T-helper 1 cell (primary cell): ENCODE data around the gene GTF3C1.

ENCODE experiments used
- DNase-seq, 5 donors: peaks; one replicate each; pipeline ENCODE4 v3.0.0-alpha.2; 2012 to 2020

Gene GTF3C1

DNA sequence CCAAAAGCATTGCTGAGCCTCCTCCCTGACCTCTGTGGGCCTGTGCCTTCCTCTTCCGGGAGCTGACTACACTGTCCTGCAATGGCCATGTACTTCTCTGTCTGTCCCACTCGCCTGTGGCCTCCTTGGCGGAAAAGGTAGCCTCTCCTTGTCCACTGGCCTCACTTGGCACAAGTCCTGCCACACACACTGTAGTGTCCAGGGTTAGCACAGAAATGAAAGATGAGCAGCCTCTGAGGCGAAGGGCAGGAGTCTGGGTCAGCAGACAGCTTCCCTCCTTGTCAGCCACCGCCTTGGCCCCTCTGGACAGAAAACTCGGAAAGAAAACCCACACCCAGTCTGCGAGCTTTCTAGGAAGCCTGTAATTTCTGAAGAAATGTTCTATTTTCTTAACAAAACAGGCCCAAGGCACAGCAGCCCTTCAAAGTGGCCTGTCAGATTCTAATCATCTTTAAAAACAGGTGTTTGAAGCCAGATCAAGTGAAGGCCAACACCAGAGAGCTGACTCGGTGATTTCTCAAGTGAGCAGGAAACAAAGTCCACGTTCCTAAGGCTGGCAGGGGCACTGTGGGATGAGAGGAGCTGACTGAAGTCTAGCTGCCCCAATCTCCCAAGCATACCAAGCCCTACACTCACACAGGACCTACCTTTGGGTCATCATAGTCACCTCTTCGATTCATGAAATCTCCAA is 67.2 kb downstream of the GTF3C1 start:
- DNase-seq, result no peak

DNA sequence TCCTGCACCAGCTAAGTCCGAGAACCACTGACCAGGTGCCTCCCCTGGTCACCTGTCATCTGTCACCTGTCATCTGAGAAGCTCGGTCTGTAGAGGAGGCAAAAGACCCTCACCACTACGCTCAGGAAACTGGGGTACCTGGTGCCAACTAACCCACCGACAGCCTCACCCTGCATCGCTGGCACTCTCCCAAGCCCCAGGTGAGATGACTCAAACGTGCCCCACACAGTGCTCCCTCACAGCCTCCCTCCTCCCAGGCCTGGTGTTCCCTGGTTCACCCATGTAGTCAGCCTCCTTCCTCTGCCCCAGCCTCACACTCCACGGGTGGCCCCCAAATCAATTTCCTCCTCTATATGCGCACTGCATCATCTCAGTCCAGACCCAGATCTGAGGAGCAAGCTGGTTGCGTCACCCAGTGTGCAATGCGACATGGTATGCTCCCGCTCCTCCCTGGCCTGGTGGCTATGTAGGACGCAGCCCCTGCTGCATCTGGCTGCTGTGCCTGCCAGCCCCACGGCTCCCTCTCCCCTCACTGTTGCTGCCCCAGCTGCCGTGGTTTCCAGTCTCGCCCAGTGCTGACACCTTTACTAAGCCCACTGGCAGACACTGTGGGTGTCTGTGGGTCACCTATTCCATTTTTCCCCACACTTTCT is 68.3 kb downstream of the GTF3C1 start:
- no peak for DNase-seq

DNA sequence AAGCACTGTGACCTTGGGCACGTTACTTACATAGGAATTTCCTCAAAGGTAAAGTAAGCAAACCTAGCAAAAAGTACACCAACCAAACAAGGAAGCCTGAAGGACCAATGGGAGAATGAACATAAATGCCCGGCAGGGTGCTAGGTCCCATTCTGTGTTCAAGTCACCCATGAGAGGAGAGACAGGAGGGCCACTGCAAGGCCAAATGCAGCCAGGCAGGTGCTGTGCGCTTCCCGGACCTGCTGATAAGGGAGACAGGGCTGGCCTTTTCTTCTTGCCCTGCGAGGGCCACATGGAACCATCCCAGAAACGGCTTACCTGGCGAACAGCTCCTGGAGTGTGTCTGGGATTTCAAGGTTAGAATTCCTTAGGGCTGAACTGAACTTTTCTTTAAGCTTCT is 69.0 kb downstream of the GTF3C1 start:
- no peak for DNase-seq

DNA sequence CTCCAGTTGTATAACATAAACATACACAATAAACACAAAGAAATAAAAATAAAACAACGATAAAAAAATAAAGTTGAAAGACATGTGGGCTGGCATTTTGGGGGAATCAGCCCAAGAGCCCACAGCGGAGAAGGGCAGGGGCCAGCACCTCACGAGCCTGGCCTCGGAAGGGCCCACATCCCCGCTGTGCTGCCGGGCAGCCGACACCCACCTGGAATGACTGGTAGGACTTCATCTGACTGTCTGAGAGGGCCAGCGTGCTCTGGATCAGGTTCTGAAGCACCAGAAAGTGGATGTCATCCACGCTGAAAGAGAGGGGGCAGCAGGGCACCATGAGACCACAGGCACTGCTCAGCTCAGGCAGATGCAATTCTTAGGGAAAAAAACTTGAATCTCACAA is 73.5 kb downstream of the GTF3C1 start:
- DNase-seq, result no peak

DNA sequence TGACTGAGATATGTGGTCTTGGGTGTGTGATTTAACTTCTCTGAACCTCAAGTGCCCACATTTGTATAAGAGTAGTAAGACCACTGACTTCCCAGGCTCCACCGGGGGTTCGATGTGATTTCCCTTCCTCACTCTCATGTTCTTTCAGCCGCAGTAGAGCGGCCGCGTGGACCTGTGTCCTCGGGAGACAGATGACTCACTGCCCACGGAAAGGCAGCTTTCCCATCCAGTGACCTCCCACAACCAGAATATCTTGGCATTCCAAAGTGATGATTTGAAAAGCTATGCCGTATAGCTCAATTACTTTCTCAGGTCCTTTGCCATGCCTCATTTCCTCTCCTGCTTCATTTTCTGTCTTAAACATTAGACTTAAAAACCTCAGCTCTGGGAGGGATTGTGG is 74.2 kb downstream of the GTF3C1 start:
- no peak for DNase-seq

- no peak for DNase-seq
These were observed 74.8 kb downstream of the GTF3C1 start for GRCh38 chr16:27474921-27475320.

DNA sequence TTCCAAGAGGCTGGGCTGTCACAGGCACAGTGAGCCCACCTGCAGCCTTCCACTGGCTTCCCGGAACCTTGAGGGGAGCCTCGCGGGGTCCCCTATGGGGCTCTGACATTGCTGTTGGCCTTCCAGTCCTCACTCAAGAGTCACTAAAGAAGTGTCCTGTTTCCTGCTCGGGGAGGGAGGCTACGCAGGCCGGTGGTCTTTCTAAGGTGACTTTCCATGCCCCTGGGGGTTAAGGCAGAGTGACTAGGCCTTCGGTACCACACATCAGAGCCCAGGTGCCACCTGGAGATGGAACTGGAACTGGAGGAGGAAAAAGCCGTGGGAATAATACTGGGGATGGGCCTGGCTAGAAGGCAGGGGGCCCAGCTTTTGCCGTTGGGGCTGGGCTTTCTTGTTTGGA is 75.7 kb downstream of the GTF3C1 start:
- no peak for DNase-seq

DNA sequence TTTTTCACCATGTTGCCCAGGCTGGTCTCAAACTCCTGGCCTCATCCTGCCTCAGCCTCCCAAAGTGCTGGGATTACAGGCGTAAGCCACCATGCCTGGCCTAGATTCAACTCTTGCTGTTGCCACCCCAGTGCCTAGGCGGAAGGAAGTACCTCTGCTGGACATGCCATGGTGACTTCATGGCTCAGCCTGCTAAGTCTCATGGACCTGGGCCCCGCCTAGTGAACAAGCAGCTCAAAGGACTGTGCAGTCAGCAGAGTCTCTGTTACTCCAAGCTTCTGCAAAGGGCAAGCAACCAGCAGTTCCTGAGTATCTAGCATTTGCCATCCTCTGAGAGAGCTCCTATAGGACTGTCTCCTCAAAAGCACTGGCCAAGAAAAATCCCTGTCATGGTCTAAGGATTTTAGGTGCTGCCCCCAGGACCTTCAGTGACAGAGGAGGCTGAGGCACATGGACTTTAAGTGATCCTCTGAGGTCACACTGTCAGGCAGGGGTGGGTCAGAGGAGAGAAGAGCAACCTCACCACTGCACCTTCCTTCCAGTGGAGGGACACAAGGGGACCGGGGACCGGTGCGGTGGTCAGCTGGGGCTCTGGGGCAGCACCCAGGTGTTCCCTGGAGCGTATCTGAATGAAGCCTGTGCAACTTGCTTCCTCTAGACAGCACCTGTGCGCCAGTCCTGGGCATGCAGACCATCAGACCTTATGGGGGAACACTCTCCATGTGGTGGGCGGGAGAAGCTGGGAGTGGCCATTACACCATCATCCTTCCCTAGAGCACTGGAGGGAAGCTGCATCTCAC is 76.4 kb downstream of the GTF3C1 start:
- DNase-seq, result no peak

GRCh38 chr16:27472091-27473020 is 77.4 kb downstream of the GTF3C1 start:
- no peak for DNase-seq

GRCh38 chr16:27471661-27472060 is 78.1 kb downstream of the GTF3C1 start:
- no peak for DNase-seq

DNA sequence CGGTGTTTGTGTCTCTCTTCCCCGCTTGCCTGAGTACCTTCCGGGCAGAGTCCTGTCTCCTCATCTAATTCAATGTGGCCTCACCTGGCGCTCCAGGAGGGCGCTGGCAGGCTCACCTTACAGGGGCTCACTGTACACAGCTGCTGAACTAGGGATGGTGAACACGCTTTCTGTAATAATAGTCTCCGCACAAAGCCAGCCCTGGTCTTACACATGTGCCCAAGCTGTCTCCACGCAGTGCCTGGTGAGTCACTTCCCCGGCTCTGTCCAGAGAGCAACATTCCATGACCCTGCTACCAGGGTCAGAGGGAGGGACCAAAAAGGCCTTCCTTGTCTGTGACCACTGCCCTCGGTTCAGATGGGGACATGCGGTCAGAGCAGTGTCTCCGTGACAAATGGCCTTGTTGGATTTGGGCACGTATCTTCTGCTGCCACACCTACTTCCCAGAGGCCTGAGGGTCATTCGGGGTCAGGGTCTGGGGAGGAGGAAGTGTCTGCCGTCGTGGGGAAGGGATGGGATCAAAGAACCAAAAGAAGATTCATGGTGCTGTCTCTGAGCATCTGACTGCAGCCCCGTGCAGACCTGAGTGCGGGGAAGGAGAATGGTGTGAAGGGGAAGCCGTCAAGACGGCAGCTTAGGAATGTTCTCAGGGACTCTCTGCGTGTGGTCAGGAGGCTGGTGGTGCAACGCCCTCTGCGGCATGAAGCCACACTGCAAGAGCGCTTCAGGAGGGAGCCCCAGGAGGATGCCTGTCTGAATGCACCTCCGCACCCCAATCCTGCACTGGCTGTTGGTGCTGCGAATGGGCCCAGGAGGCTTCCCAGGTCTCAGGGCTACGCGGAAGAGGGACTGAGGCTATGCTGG is 78.9 kb downstream of the GTF3C1 start:
- no peak for DNase-seq

- no peak for DNase-seq
These were observed 80.7 kb downstream of the GTF3C1 start for GRCh38 chr16:27468941-27469531.

GRCh38 chr16:27465483-27465879 is 84.2 kb downstream of the GTF3C1 start:
- DNase-seq, result no peak

DNA sequence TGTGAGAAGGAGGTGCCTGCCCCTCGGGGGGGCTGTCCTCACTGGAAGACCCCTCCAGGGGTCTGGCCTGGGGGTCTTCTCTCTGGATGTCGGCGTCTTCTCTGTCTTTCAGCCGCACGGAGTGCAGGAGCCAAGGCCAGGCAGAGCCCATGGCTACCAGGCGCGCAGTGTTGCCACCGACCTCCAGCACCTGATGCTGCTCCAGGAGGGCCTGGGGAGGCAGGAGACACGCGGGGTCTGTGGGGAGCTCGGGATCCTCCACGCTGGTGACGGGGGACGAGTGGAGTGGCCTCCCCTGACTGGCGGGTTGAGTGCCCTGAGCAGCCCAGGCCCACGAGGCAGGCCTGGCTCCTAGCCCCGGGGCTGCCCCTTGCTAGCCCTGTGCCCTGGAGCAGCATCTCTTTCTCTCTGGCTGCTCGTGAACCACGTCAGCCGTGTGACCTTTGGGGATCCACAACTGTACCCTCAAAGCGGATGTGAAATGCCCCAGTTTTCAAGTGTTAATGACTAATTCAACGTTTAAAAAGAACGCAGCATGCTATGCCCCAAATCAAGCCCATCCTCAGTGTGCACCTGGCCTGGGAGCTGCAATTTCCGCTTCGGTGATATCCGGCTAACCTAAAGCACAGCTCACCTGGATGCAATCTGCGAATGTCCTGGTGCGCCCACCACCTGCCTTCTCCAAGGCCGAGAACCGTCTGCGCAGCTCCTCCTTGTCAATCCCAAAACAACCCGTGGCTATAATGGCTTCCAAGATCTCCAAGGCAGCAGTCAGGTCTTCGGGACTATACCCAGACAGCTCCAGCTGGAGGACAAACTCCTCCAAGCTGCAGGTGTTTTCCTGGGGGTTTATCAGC is 84.9 kb downstream of the GTF3C1 start:
- DNase-seq, result no peak

DNA sequence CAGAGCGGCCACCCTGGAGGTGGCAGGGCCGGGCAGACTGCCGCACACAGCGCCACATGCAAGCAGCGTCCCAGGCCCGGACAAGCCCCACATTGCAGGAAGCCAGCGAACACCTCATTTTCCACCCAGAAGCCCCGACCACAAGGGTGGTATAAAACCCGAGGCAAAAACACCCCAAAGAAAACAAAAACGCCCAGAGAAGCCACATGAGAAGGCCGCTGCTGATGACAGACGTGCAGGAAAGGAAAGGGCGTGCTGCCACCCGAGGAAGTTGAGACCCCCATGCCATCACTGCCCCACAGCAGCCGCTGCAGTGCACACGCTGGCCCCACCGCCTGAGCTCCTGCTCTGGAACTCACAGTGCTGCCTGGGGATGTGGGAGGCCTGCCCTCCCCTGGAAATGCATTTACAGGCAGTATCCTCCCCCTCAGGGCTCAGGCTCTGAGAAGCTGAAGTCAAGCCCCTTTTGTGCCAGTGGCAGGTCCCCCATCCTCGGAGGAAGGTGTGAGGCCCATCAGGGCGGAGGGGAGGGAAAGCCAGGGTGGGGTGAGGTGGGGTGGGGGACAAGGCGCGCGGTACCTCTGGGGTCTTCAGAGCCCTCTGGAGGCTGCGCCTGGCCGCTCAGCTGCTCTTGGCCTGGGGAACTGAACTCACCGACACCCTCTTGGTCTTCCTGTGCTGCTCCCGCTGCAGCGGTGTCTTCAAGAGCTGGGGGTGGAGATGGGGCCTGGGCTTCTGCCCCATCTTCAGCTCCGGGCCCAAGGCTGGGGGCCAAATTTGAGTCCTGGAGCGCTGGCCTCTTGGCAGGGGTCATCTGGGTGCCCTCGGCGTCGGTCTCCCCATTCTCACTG is 85.7 kb downstream of the GTF3C1 start:
- peak in 3 of 5 donors; percentile 27 to 43 (median 32) for DNase-seq

GRCh38 chr16:27462846-27463682 is 86.6 kb downstream of the GTF3C1 start:
- DNase-seq, result no peak

- no peak for DNase-seq
These were observed 87.4 kb downstream of the GTF3C1 start for GRCh38 chr16:27462200-27462845.
